GM20000 (cell line): Measurements from ENCODE around the gene DSTYK.

Experiments used
- DNase-seq: peaks from one replicate; pipeline ENCODE4 v3.0.0; 2012; ENCODE audit warnings: low spot score
- CTCF ChIP-seq: IDR thresholded peaks from 2 replicates; pipeline ENCODE4 v1.5.1; 2012; ENCODE audit warnings: mild to moderate bottlenecking, control low read depth; ENCODE audit errors: extremely low read depth, missing control alignments

Gene DSTYK

GRCh38 chr1:205247130-205247921, 35.8 kb upstream of the DSTYK start:
- TF ChIP-seq CTCF: no peak
- no peak for DNase-seq

- DNase-seq: no peak
- no peak for TF ChIP-seq CTCF
Observed at GRCh38 chr1:205246351-205247119, 35.0 kb upstream of the DSTYK start.

GRCh38 chr1:205245096-205245495, 33.6 kb upstream of the DSTYK start:
- DNase-seq: no peak
- TF ChIP-seq CTCF: no peak

- no peak for TF ChIP-seq CTCF
- no peak for DNase-seq
Observed at GRCh38 chr1:205244384-205244783, 32.9 kb upstream of the DSTYK start.

- no peak for TF ChIP-seq CTCF
- no peak for DNase-seq
Observed at GRCh38 chr1:205243350-205244191, 32.1 kb upstream of the DSTYK start.

- no peak for DNase-seq
- no peak for TF ChIP-seq CTCF
Observed at GRCh38 chr1:205241366-205242030, 30.0 kb upstream of the DSTYK start.
